HG03558 (cell line): ENCODE results near the gene KCTD14.
"Not testable (repeated sequence)": the region's sequence is repeated elsewhere in the genome, so short reads cannot be mapped to it uniquely, and the experiment has no call there.

Experiments
- ATAC-seq: cut with Tn5 transposase; IDR thresholded peaks from one replicate; pipeline ENCODE4 v1.9.1; 2021; ENCODE audit warnings: moderate number of reproducible peaks; ENCODE audit not compliant: unreplicated experiment; ENCODE audit errors: extremely low read depth

KCTD14 gene

GRCh38 chr11:78049348-78049747 is 26.3 kb upstream of the KCTD14 start:
- ATAC-seq = no peak

GRCh38 chr11:78048561-78048960 is 25.5 kb upstream of the KCTD14 start:
- ATAC-seq = no peak

GRCh38 chr11:78046486-78046854 is 23.4 kb upstream of the KCTD14 start:
- no peak for ATAC-seq

- peak; percentile 46 for ATAC-seq
Measured at GRCh38 chr11:78045851-78046485, 22.9 kb upstream of the KCTD14 start.

- no peak for ATAC-seq
Measured at GRCh38 chr11:78044706-78045105, 21.6 kb upstream of the KCTD14 start.

GRCh38 chr11:78041843-78042440 is 18.9 kb upstream of the KCTD14 start:
- no peak for ATAC-seq

GRCh38 chr11:78041380-78041719 is 18.3 kb upstream of the KCTD14 start:
- ATAC-seq = not testable (repeated sequence)

- ATAC-seq = no peak
Measured at GRCh38 chr11:78040691-78041379, 17.8 kb upstream of the KCTD14 start.

GRCh38 chr11:78039919-78040671 is 17.0 kb upstream of the KCTD14 start:
- peak; percentile 46 for ATAC-seq

GRCh38 chr11:78039391-78039918 is 16.4 kb upstream of the KCTD14 start:
- no peak for ATAC-seq

- ATAC-seq = no peak
Measured at GRCh38 chr11:78038697-78039313, 15.7 kb upstream of the KCTD14 start.

- ATAC-seq = no peak
Measured at GRCh38 chr11:78037825-78038620, 14.9 kb upstream of the KCTD14 start.

GRCh38 chr11:78037056-78037455 is 14.0 kb upstream of the KCTD14 start:
- ATAC-seq = no peak

- no peak for ATAC-seq
Measured at GRCh38 chr11:78036313-78036712, 13.2 kb upstream of the KCTD14 start.

- ATAC-seq = no peak
Measured at GRCh38 chr11:78034623-78035022, 11.5 kb upstream of the KCTD14 start.

- ATAC-seq = no peak
Measured at GRCh38 chr11:78033040-78033439, 10.0 kb upstream of the KCTD14 start.

GRCh38 chr11:78032090-78032489 is 9.0 kb upstream of the KCTD14 start:
- no peak for ATAC-seq

- ATAC-seq = no peak
Measured at GRCh38 chr11:78031629-78032028, 8.6 kb upstream of the KCTD14 start.

GRCh38 chr11:78030429-78031325 is 7.6 kb upstream of the KCTD14 start:
- ATAC-seq = no peak
